Activated CD4-positive, alpha-beta T cell treated with anti-CD3 and anti-CD28 coated beads, Interleukin-2, amount 50 U/mL, for 24 hours (primary cell): ENCODE results near the gene SLCO1C1.
"Not testable (repeated sequence)": the region's sequence is repeated elsewhere in the genome, so short reads cannot be mapped to it uniquely, and the experiment has no call there.

Experiments
- DNase-seq, 2 donors: peaks; one replicate each; pipeline ENCODE4 v3.0.0-alpha.2; 2020; ENCODE audit warnings: low read depth in 1 of 2, low spot score in 1 of 2

SLCO1C1 gene, protein sequence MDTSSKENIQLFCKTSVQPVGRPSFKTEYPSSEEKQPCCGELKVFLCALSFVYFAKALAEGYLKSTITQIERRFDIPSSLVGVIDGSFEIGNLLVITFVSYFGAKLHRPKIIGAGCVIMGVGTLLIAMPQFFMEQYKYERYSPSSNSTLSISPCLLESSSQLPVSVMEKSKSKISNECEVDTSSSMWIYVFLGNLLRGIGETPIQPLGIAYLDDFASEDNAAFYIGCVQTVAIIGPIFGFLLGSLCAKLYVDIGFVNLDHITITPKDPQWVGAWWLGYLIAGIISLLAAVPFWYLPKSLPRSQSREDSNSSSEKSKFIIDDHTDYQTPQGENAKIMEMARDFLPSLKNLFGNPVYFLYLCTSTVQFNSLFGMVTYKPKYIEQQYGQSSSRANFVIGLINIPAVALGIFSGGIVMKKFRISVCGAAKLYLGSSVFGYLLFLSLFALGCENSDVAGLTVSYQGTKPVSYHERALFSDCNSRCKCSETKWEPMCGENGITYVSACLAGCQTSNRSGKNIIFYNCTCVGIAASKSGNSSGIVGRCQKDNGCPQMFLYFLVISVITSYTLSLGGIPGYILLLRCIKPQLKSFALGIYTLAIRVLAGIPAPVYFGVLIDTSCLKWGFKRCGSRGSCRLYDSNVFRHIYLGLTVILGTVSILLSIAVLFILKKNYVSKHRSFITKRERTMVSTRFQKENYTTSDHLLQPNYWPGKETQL

DNA sequence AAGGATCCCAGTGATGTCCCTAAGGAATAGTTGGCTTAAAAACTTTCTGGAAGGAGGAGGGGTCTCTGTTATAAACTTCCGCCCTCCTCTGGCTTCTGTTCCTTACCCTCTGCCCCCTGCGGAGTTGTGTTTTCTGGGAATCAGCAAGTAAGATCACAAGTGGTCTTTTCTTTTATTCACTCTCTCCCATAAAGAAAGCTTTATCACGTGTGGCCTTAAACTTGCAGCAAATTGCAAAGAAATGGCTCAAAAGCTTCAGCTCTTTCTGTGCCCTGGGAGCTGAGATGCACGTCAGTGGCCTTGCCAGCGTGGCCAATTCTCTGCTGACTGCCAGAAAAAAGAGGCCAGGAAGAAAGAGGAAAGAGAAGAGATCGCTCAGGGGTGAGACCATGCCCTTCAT is at the start of gene SLCO1C1:
Gene SLCO1C1 (plus strand): TSS at position 101 of the 400 bp plus-strand sequence. CDS start 4,245 bp downstream, outside the sequence.
- no peak for DNase-seq

DNA sequence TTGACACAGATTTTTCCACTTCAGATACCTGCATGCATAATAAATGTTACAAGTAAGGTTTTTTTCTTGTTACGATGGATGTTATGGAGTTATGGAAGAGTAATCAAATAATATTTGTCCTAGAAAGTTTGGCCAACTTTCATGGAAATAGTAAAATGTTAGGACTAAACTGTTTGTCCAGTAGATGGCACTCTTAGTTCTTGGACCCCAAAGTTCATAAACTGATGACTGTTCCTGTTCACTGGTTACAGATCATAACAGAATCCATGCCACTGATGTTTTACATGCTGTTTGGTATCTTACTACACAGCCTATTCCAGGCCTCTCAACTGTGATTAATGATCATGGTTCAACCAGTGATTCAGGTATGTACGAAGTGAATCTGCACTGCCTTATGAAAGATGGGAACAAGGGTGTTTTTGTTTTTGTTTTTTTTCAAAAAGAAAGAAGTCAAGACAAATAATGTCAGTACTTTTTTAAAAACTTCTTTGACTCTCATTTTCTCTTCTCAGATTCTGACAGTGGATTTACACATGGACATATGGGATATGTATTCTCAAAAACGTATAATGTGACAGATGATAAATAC is 48.8 kb upstream of the SLCO1C1 start:
- DNase-seq: no peak

DNA sequence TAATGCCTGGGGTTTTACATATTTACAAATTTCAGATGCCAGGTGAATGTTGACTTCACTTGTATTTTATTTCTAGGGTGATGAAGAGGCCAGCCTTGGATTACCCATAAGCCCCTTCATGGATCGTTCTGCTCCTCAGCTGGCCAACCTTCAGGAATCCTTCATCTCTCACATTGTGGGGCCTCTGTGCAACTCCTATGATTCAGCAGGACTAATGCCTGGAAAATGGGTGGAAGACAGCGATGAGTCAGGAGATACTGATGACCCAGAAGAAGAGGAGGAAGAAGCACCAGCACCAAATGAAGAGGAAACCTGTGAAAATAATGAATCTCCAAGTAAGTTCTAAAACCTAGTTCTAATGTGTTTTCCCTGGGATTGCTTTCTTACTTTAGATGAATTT is 41.3 kb upstream of the SLCO1C1 start:
- DNase-seq: no peak

DNA sequence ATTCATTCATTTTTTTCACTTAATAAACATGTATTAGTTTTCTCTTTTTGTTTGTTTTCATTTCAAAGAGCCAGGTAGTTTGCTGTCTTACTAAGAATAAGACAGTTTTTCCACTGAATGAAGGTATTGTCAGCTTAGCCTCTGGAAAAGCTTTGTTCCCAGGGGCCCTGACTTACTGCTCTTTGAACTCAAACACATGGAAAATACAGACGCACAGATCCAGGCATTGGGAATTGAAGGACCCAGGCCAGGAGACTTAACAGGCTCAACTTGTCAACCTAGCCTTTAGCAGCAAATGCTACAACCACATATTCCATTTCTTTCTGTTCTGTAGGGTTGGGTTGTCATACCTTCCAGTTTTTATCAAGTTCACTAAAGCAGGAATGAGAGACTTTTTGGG is 38.5 kb upstream of the SLCO1C1 start:
- DNase-seq: no peak

DNA sequence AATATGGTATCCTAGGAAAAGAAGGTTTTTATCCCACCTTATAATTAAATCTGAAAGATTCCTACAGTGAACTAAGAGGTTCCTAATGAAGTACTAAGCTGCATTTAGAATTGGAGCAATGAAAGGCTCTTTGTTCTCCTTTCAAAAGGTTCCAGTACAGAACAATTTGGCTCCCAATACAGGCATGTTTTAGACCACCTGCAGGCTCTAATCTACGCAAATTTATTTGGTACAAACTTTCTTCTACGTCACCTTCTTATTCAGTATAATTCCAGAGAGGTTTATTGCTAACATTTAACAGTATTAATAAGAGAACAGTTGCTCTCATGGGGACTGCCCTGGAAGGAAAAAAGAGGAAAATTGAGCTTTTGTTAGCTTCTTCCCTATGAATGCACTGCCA is 37.6 kb upstream of the SLCO1C1 start:
- no peak for DNase-seq

DNA sequence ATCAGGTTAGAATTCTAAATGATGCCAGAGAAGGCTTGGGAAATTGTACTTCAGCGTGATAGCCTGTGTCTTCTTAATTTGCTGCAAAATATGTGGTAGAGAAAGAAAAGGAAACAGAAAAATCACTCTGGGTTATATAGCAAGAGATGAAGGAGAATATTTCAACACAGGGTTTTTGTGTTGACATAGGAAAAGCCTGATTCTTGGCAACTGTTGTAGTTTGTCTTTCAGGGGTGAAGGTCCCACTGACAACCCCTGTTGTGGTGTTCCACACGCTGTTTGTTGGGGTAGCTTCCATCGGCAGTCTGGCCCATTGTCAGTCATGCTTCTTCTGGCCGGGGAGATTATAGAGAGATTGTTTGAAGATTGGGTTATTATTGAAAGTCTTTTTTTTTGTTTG is 13.8 kb upstream of the SLCO1C1 start:
- DNase-seq: no peak

DNA sequence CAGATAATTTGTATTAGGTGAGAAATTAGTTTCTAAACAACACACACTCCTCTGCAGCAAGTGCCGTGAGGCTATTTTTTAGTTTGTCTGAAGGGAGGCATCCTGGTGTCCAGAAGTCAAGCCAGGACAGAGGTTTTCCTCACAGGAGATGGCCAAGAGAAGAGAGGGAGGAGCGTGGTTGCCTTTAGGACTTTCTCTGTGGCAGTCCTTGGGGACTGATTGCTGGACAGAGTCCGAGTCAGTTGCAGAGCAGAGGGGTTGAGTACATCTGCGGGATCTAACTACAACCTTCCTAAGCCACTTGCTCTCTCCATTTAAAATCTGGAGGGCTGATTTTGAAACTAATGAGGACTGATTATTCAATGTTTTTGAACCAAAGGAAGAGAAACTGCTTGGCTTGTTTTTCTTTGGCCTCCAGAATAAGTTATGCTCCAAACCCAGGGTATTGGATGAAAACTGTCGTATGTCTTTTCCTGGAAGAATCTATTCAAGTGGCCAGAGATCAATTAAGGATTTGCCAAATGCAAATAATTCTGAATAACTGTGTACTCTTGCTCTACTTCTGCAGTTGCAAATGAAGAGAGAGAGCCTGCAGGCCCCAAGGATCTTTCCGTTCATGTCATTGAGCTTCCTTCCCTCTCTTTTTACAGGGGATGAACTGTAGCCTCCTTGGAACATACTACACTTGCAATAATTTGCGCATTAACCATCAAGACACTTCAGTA is 1.2 kb downstream of the SLCO1C1 start:
- DNase-seq: no peak

DNA sequence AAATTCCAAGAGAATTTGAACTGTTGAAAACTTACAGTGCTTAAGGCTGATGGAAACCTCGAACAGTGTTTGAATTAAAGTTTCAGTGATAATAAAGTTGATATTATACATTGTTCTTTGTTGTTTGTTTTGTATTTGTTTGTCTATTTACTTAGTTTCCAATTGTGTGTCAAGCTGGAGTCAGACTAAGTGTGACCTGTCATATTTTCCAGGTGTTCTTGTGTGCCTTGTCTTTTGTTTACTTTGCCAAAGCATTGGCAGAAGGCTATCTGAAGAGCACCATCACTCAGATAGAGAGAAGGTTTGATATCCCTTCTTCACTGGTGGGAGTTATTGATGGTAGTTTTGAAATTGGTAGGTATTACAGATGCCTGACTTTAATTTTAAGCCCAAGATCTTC is 6.0 kb downstream of the SLCO1C1 start:
- no peak for DNase-seq

DNA sequence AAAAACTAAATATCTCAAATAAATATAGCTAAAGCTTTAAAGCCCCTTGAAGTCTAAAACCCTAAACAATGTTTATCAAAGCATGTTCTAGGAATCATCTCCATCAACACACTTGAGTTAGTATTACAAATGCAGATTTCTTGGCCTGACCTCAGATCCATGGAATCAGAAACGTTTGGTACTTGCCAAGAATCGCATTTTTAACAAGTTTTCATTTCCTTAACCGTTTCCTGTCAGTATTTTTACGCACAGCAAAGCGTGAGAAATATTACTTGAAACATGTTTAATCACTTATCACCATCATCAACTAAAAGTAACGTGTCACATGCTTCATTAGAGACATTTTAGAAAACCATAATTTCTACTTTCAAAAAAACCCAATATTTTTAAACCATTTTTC is 9.7 kb downstream of the SLCO1C1 start:
- DNase-seq: no peak

DNA sequence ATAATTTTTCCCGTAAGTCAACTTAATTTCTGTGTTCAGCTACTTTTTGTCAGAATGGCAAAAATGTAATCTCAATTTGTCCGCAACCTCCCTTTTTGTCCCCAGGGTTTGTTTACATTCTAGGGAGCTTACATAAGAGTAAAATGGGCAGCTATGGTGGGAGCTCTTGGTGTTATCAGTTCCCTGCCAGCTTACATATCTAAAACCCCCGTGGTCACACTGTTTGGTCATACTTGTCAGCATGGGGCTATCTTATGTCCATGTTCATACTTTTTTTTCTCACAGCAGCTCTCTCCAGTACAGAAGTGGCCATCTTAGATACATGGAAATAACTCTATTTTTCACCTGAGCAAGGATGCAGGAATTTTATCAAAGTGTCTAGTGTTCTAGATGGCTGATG is 16.7 kb downstream of the SLCO1C1 start:
- no peak for DNase-seq

DNA sequence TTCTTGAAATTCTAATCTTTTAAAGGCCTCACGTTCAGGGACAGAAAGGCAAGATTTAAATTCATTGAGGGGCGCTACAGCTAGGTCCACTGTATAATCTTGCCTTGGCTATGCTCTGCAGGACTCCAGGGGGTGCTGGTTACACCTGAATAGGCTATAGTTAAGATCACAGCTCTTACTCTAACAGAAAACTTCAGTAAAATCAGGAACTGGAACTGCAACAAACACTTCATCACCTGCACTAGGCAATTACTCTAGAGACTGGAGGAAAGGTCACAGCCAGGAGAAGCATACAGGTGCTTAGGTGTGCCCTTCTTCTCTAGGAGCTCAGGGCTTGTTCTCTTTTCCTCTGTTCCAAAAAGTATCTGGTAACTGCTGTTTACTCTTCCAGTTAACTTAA is 20.9 kb downstream of the SLCO1C1 start:
- DNase-seq: no peak

DNA sequence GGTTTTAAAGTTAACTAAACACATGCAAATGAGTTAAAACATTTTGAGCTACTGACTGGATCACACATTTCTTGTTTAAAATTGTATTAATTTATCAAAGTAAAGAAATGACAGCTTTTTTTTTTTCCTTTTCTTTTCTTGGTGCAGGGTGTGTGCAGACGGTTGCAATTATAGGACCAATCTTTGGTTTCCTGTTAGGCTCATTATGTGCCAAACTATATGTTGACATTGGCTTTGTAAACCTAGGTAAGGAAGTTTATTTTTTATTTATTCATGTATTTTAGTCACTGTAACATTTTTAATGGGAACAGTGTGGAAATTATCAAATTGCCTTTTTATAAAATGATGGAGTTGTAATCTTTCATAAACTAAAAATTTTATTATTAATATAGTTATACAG is 21.9 kb downstream of the SLCO1C1 start:
- DNase-seq: no peak

DNA sequence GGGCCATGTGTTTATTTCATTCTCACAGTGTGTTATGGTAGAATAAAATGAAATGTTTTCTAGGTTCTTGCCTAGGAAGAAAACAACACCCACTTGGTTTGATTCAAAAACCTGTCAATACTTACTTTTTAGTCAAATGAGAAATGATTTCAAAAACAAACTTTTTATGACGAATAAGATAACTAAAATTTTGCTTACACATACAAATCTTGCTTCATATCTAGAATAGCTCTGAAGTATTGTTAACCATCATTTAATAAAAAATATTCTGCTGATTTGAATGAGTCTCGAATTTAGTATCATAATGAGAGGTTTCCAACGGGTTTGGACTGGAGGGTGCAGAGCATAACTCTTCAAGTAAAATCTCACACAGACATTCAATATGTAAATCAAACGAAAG is 23.2 kb downstream of the SLCO1C1 start:
- no peak for DNase-seq

DNA sequence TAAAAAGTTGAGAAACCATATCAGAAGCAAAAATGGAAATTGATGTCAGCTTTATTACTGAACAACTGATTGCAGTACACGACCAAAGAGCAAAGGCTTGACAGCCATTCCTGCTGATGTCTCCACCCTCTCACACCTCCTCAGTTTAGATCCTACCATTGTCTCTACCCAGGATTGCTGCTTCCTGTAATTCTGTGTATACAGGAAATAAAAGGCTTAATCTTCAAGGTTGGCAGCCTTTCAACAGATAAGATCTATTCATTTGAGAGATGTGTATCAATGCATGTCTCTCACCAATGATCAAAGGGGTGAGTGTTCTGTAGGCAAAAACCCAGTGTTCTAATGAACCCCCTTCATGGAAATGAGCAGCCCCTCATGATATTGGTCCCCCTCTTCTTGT is 27.0 kb downstream of the SLCO1C1 start:
- DNase-seq: no peak

DNA sequence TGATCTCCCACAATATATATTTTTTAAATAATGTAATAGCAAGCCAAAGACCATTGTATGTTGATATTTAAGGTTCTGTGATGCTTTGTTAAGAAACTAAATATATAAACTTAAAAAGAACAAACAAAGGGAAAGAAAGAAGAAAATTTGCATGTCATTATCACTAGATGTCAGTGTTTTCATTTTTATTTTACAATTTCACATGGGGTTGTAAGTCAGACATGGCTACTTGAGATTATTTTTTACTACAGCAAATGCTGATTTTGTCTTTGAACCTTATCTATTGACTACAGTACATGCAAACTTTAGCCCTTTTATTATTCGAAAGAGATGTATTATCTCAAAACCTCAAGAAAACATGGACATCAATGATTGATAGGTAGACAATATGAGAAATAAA is 36.1 kb downstream of the SLCO1C1 start:
- DNase-seq: no peak

DNA sequence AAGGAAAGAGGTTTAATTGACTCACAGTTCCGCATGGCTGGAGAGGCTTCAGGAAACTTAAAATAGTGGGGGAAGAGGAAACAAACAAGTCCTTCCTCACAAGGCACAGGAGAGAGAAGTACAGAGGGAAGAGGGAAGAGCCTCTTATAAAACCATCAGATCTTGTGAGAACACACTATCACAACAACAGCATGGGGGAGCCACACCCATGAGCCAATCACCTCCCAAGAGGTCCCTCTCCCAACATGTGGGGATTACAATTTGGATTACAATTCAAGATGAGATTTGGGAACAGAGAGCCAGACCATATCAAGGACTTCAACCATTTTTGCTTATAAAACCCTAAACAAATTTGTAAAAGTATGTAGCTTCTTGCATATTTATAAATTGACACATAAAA is 45.8 kb downstream of the SLCO1C1 start:
- DNase-seq: no peak

DNA sequence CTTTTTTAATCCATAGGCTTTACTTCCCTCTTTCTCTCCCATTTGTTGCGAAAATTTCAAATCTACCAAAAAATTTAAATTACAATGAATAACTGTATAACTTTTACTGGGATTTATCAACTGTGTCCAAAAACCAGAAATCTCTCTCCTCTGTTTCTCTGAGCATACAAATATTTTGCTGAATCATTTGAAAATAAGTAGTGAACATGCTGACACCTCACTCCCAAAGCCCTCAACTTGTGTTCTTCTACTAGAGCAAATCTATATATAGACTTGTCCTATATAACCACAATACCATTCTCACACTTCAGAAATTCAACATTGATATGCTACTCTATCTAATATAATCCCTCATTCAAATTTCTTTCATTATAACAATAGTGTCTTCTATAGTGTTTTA is 53.1 kb downstream of the SLCO1C1 start:
- DNase-seq: no peak

DNA sequence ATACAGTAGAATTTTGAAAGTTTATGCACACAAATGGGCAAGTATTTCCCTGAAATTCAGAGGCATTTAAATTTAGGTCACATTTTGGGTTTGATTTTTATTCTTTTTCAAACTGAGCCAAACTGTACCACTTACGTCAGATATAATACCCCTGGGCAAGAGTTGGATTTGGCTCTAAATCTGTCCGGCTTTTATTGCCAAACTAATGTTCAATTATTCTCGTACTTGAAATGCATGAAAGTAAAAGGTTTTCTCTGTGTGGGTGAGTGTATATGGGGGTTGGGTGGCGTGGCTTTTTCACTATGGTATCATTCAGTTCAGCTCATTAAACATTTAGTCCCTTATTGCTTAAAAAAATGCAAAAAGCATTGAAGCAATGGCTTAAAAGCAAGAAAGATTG is 55.9 kb downstream of the SLCO1C1 start:
- DNase-seq: no peak

DNA sequence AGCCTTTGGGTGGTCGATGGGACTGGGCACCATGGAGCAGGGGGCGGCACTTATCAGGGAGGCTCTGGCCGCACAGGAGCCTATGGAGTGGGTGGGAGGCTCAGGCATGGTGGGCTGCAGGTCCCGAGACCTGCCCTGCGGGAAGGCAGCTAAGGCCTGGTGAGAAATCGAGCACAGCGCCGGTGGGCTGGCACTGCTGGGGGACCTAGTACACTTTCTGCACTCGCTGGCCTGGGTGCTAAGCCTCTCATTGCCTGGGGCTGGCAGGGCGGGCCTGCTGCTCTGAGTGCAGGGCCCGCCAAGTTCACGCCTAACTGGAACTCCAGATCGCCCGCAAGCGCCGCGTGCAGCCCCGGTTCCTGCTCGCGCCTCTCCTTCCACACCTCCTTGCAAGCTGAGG is 82.3 kb downstream of the SLCO1C1 start:
- no peak for DNase-seq

DNA sequence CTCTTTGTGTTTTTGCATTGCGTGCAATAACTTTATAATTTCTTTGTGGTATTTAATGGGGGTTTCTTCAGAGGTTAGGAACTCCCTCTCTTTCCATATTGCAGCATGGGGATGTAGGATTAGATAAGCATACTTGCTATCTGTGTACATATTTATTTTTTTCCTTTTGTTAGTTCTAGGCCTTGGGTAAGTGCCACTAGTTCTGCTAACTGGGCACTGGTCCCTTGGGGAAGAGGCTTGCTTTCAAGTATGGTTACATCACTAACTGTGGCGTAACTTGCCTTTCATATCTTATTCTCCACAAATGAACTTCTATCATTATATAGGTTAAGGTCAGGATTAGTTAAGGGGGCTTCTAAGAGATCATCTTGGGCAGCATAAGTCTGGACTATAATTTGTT is 83.8 kb downstream of the SLCO1C1 start:
- DNase-seq: no peak

DNA sequence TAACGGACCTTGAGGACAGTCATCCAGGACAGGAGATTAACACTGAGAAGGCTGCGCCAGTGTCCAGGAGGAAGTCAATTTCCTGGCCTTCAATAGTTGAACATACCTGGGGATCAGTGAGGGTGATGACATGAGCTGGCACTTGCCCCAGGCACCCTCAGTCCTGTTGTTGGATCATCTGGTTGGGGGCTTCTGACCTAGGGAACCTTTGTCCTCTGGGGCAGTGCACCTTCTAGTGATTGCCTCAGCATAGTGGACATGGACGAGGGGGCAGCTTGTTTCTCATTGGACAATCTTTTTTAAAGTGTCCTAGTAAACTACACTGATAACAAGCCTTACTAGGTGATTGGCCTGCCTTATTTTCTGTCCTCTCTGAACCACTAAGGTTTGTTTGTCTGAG is 84.8 kb downstream of the SLCO1C1 start:
- DNase-seq: not testable (repeated sequence)
